Muscle of back (tissue), 13 donors: ENCODE data around the gene ADGRL1. TPM values are rescaled to one million over a fixed set of nuclear protein-coding genes. Genes with fewer than 3 reads are reported as not detected.
"Not testable (repeated sequence)": the region's sequence is repeated elsewhere in the genome, so short reads cannot be mapped to it uniquely, and the experiment has no call there.

ENCODE experiments used
- DNase-seq, 3 donors: peaks; one replicate each; pipeline versions ENCODE4 v3.0.0 to v3.0.0-alpha.2; 2013
- long read RNA-seq, 9 donors: transcript quantifications; one replicate each; lab custom pipeline, GENCODE V29; 2026
- polyA plus RNA-seq, 10 donors: library from polyadenylated mRNA; unstranded; fragments of 120-200 nt; gene quantifications; one replicate each; pipeline ENCODE4 v1.2.1, GENCODE V29; 2013; ENCODE audit not compliant: insufficient read length in 10 of 10

Gene ADGRL1
- 10 to 100 TPM; 13.3 to 27.0 (median 17.8) TPM for polyA plus RNA-seq
- long read RNA-seq, donor 1, partial matches to known transcripts = 8 of 8 reads
- long read RNA-seq, donor 1, other reads (novel, unspliced or antisense) = 0 of 8 reads
- long read RNA-seq, donor 2 = 0 reads
- long read RNA-seq, donor 3 = 0 reads
- long read RNA-seq, donor 4 = 0 reads
- long read RNA-seq, donor 5 = 0 reads
- long read RNA-seq, donor 6, partial matches to known transcripts = 7 of 7 reads
- long read RNA-seq, donor 6, other reads (novel, unspliced or antisense) = 0 of 7 reads
- long read RNA-seq, donor 7, partial matches to known transcripts = 6 of 6 reads
- long read RNA-seq, donor 7, other reads (novel, unspliced or antisense) = 0 of 6 reads
- long read RNA-seq, donor 8 = 0 reads
- long read RNA-seq, donor 9 = 0 reads

GRCh38 chr19:14205452-14206287 is at the start of gene ADGRL1:
ADGRL1 (minus strand) TSS chr19:14206169; CDS start chr19:14183602, 22,567 bp downstream.
- DNase-seq = not testable (repeated sequence)

- DNase-seq = not testable (repeated sequence)
These were observed 49.3 kb upstream of the ADGRL1 start for GRCh38 chr19:14255316-14255715.

- peak in 1 of 3 donors; percentile 38 for DNase-seq
These were observed 48.0 kb upstream of the ADGRL1 start for GRCh38 chr19:14253822-14254599.

- not testable (repeated sequence) for DNase-seq
These were observed 46.2 kb upstream of the ADGRL1 start for GRCh38 chr19:14252136-14252535.

- no peak for DNase-seq
These were observed 44.9 kb upstream of the ADGRL1 start for GRCh38 chr19:14250870-14251269.

- not testable (repeated sequence) for DNase-seq
These were observed 44.3 kb upstream of the ADGRL1 start for GRCh38 chr19:14250315-14250714.

GRCh38 chr19:14249891-14250290 is 43.9 kb upstream of the ADGRL1 start:
- not testable (repeated sequence) for DNase-seq

- DNase-seq = peak in 2 of 3 donors; percentile 32 to 80
These were observed 43.2 kb upstream of the ADGRL1 start for GRCh38 chr19:14249012-14249754.

GRCh38 chr19:14248578-14249011 is 42.6 kb upstream of the ADGRL1 start:
- peak; percentile 76 to 96 (median 87) for DNase-seq

GRCh38 chr19:14247548-14248471 is 41.8 kb upstream of the ADGRL1 start:
- DNase-seq = peak in 1 of 3 donors; percentile 58

GRCh38 chr19:14247205-14247547 is 41.2 kb upstream of the ADGRL1 start:
- DNase-seq = not testable (repeated sequence)

GRCh38 chr19:14244393-14244792 is 38.4 kb upstream of the ADGRL1 start:
- not testable (repeated sequence) for DNase-seq

- not testable (repeated sequence) for DNase-seq
These were observed 37.7 kb upstream of the ADGRL1 start for GRCh38 chr19:14243718-14244117.

GRCh38 chr19:14237014-14237941 is 31.3 kb upstream of the ADGRL1 start:
- DNase-seq = no peak

GRCh38 chr19:14232945-14233344 is 27.0 kb upstream of the ADGRL1 start:
- DNase-seq = not testable (repeated sequence)

GRCh38 chr19:14228446-14229071 is 22.6 kb upstream of the ADGRL1 start:
- peak in 2 of 3 donors; percentile 27 to 60 for DNase-seq

GRCh38 chr19:14226498-14226897 is 20.5 kb upstream of the ADGRL1 start:
- DNase-seq = not testable (repeated sequence)

- no peak for DNase-seq
These were observed 16.9 kb upstream of the ADGRL1 start for GRCh38 chr19:14222886-14223285.
